SK-N-SH (cell line): Measurements from ENCODE around the gene MLST8. TPM values are rescaled to one million over a fixed set of nuclear protein-coding genes. Genes with fewer than 3 reads are reported as not detected.

ENCODE experiments used
- CTCF ChIA-PET: fragments of 300-600, 350-600 bp; formaldehyde crosslinking; extraction: SDS; loops from one replicate; lab custom pipeline; 2021; lab: Yijun Ruan, JAX
- POLR2A ChIA-PET: fragments of 350-600 bp; sonication (Branson Sonifier 250); formaldehyde crosslinking; extraction: SDS; loops from one replicate; lab custom pipeline; 2020; ENCODE audit warnings: antibody characterized with exemption, inconsistent platforms; lab: Yijun Ruan, JAX
- DNase-seq: peaks from one replicate; pipeline ENCODE4 v3.0.0; 2012
- H2AFZ ChIP-seq: fragments of 200-600 bp; sonication (generic); 2 replicates; pipeline ENCODE4 v1.8.1; 2016; ENCODE audit warnings: antibody characterized with exemption, mild to moderate bottlenecking, low read depth
- H3F3A ChIP-seq: fragments of 200-600 bp; sonication (generic); replicated peaks from 2 replicates; pipeline ENCODE3; 2016; ENCODE audit warnings: antibody characterized with exemption, mild to moderate bottlenecking; ENCODE audit not compliant: insufficient read depth
- H3K27ac ChIP-seq, 2 experiments: fragments of 200-500 bp in 1 of 2; fragments of 200-600 bp in 1 of 2; sonication (Bioruptor generic) in 1 of 2; sonication (generic), shearing (Covaris generic) in 1 of 2; 2 replicates each; pipeline versions ENCODE4 v1.5.1 to v1.6.1; 2014 to 2016; ENCODE audit warnings: low read depth in 2 of 2, inconsistent platforms in 1 of 2, low read length in 1 of 2, mild to moderate bottlenecking in 1 of 2, mixed read lengths in 1 of 2
- H3K27me3 ChIP-seq: fragments of 200-600 bp; sonication (generic), shearing (Covaris generic); 2 replicates; pipeline ENCODE4 v1.6.1; 2016; ENCODE audit warnings: mixed run types; ENCODE audit not compliant: insufficient read depth
- H3K36me3 ChIP-seq, 2 experiments: fragments of 200-500 bp in 1 of 2; fragments of 200-600 bp in 1 of 2; sonication (Bioruptor generic) in 1 of 2; sonication (generic) in 1 of 2; replicated peaks in 1 of 2; 2 replicates each; pipeline versions ENCODE3 to v1.5.1; 2014 to 2016; ENCODE audit warnings: low read length in 1 of 2, mild to moderate bottlenecking in 1 of 2; ENCODE audit not compliant: insufficient read depth in 2 of 2, control insufficient read depth in 1 of 2
- H3K4me1 ChIP-seq, 2 experiments: fragments of 200-500 bp in 1 of 2; fragments of 200-600 bp in 1 of 2; sonication (Bioruptor generic) in 1 of 2; sonication (generic), shearing (Covaris generic) in 1 of 2; 2 replicates each; pipeline versions ENCODE4 v1.5.1 to v1.6.1; 2014 to 2016; ENCODE audit warnings: low read depth in 1 of 2, low read length in 1 of 2, mixed run types in 1 of 2; ENCODE audit not compliant: insufficient read depth in 2 of 2, control insufficient read depth in 1 of 2
- H3K4me2 ChIP-seq: fragments of 200-600 bp; sonication (generic), shearing (Covaris generic); 2 replicates; pipeline ENCODE4 v1.6.1; 2017; ENCODE audit warnings: mixed run types
- H3K4me3 ChIP-seq, 2 experiments: fragments of 200-500 bp in 1 of 2; fragments of 200-600 bp in 1 of 2; sonication (Bioruptor generic) in 1 of 2; sonication (generic), shearing (Covaris generic) in 1 of 2; 2 replicates each; pipeline versions ENCODE4 v1.5.1 to v1.8.1; 2014 to 2016; ENCODE audit warnings: low read depth in 2 of 2, inconsistent platforms in 1 of 2, low read length in 1 of 2, mild to moderate bottlenecking in 1 of 2, mixed read lengths in 1 of 2, moderate library complexity in 1 of 2
- H3K79me2 ChIP-seq: fragments of 200-600 bp; sonication (generic); 2 replicates; pipeline ENCODE4 v1.8.1; 2017; ENCODE audit warnings: mild to moderate bottlenecking; ENCODE audit not compliant: insufficient read depth
- H3K9ac ChIP-seq: fragments of 200-600 bp; sonication (generic); 2 replicates; pipeline ENCODE4 v1.6.1; 2017; ENCODE audit warnings: mixed run types
- H3K9me2 ChIP-seq: fragments of 200-600 bp; sonication (generic); 2 replicates; pipeline ENCODE4 v1.6.1; 2017; ENCODE audit warnings: mixed run types
- H3K9me3 ChIP-seq: fragments of 200-600 bp; sonication (generic); 2 replicates; pipeline ENCODE4 v1.6.1; 2017; ENCODE audit warnings: mixed run types, mild to moderate bottlenecking, moderate library complexity
- H4K20me1 ChIP-seq: fragments of 200-600 bp; sonication (generic); 2 replicates; pipeline ENCODE4 v1.6.1; 2017; ENCODE audit warnings: mild to moderate bottlenecking, mixed run types; ENCODE audit not compliant: insufficient read depth
- CHD2 ChIP-seq: fragments of 150-350 bp; IDR thresholded peaks from 2 replicates; pipeline ENCODE4 v1.6.1; 2018; ENCODE audit warnings: low read length; ENCODE audit not compliant: partially characterized antibody
- ELF1 ChIP-seq: IDR thresholded peaks from 2 replicates; pipeline ENCODE4 v1.4.0; 2012
- FOSL2 ChIP-seq: IDR thresholded peaks from 2 replicates; pipeline ENCODE4 v1.4.0; 2012; ENCODE audit warnings: low read depth, mild to moderate bottlenecking, moderate library complexity, borderline replicate concordance
- GATA2 ChIP-seq: sonication (generic); formaldehyde crosslinking; IDR thresholded peaks from 2 replicates; pipeline ENCODE4 v1.5.0; 2020; ENCODE audit warnings: mild to moderate bottlenecking, missing genetic modification reagents
- MEF2A ChIP-seq: IDR thresholded peaks from 2 replicates; pipeline ENCODE4 v1.4.0; 2012; ENCODE audit warnings: low read depth, borderline replicate concordance
- NRF1 ChIP-seq: IDR thresholded peaks from 2 replicates; pipeline ENCODE4 v1.6.1; 2012; ENCODE audit warnings: low read depth, mild to moderate bottlenecking, low read length
- POLR2AphosphoS5 ChIP-seq: IDR thresholded peaks from 2 replicates; pipeline ENCODE4 v1.6.1; 2012; ENCODE audit warnings: low read depth, low read length
- RCOR1 ChIP-seq: fragments of 150-350 bp; IDR thresholded peaks from 2 replicates; pipeline ENCODE4 v1.6.1; 2017; ENCODE audit warnings: antibody characterized with exemption, low read length
- RFX5 ChIP-seq: IDR thresholded peaks from 2 replicates; pipeline ENCODE4 v1.6.1; 2012; ENCODE audit warnings: mild to moderate bottlenecking, improper control_type of control experiment, low read length
- TAF1 ChIP-seq: IDR thresholded peaks from 2 replicates; pipeline ENCODE4 v1.6.1; 2012; ENCODE audit warnings: low read depth, mild to moderate bottlenecking, low read length, moderate library complexity, borderline replicate concordance
- TCF12 ChIP-seq: IDR thresholded peaks from 2 replicates; pipeline ENCODE4 v1.4.0; 2012
- YY1 ChIP-seq: IDR thresholded peaks from 2 replicates; pipeline ENCODE4 v1.4.0; 2012; ENCODE audit warnings: low read depth, mild to moderate bottlenecking
- WGBS: methylation state at CpG from one replicate; pipeline ENCODE4 v1.1.6; 2017; ENCODE audit warnings: low lambda C conversion rate; 5-methylcytosine and 5-hydroxymethylcytosine counted together
- polyA plus RNA-seq, 3 experiments: library from polyadenylated mRNA; depleted of rRNA; stranded (reverse); fragments of >200 nt; gene quantifications; 2 replicates each; pipeline ENCODE4 v1.2.3, GENCODE V29; 2012
- TF ChIP-seq, protein P1 (sequence below): fragments of 200-600 bp; sonication (generic); IDR thresholded peaks from 2 replicates; pipeline ENCODE4 v1.6.1; 2017; ENCODE audit warnings: antibody characterized with exemption, mild to moderate bottlenecking, moderate library complexity
- TF ChIP-seq, protein P2 (sequence below): IDR thresholded peaks from 2 replicates; pipeline ENCODE4 v1.4.0; 2012; ENCODE audit warnings: low read depth, borderline replicate concordance
- TF ChIP-seq, protein P3 (sequence below): fragments of 150-350 bp; IDR thresholded peaks from 2 replicates; pipeline ENCODE4 v1.6.1; 2016; ENCODE audit warnings: mild to moderate bottlenecking, low read depth, low read length

Gene MLST8
- polyA plus RNA-seq, 1 of the 3 experiments (the other 2 are of a cell fraction) = 85.4 TPM

DNA sequence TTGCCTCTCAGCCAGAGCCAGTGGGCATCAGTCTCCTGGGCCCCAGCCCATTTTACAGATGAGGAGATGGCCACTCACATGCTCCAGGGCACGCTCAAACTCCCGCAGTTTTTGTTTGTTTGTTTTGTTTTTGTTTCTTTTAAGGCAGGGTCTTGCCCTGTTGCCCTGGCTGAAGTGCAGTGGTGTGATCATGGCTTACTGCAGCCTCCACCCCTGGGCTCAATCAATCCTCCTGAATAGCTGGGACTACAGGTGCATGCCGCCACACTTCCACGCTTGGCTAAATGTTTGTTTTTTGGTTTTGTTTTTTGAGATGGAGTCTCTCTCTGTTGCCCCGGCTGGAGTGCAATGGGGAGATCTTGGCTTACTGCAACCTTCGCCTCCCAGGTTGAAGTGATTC lies 21.7 kb downstream of the MLST8 start:
- Histone ChIP-seq H3K4me2 (no peak overlapping the region), H3K4me1 (peaks cover 0 to 4% of the 10 kb centered on the region in 2 experiments; a peak in 1 of 4 replicates), H3K9ac (no peak overlapping the region), H3K36me3 (peaks cover 0 to 35% of the 10 kb centered on the region in 2 experiments), H3K9me2 (no peaks in the 10 kb centered on the region), H2AFZ (no peak overlapping the region), H3K9me3 (no peaks in the 10 kb centered on the region), H3F3A (no peaks in the 10 kb centered on the region), H3K4me3 (no peak overlapping the region), H3K79me2 (peaks cover 51% of the 10 kb centered on the region)
- POLR2A ChIA-PET = interaction anchor here (0.6 to 1.1 kb wide), 2 partner anchors 44 to 72 kb away, joined by 3 read pairs; partner anchors contain the start of gene TRAF7
- no peak for DNase-seq
- WGBS = 94% methylated on average over 6 of the region's 6 CpGs
- TF ChIP-seq RFX5 (no peak), ELF1 (no peak), CHD2 (no peak), POLR2AphosphoS5 (no peak), TAF1 (no peak), YY1 (no peak), RCOR1 (no peak), GATA2 (CRISPR knock-in tag) (no peak), FOSL2 (no peak), MEF2A (no peak), TCF12 (no peak), NRF1 (no peak)
- TF ChIP-seq, protein P1, sequence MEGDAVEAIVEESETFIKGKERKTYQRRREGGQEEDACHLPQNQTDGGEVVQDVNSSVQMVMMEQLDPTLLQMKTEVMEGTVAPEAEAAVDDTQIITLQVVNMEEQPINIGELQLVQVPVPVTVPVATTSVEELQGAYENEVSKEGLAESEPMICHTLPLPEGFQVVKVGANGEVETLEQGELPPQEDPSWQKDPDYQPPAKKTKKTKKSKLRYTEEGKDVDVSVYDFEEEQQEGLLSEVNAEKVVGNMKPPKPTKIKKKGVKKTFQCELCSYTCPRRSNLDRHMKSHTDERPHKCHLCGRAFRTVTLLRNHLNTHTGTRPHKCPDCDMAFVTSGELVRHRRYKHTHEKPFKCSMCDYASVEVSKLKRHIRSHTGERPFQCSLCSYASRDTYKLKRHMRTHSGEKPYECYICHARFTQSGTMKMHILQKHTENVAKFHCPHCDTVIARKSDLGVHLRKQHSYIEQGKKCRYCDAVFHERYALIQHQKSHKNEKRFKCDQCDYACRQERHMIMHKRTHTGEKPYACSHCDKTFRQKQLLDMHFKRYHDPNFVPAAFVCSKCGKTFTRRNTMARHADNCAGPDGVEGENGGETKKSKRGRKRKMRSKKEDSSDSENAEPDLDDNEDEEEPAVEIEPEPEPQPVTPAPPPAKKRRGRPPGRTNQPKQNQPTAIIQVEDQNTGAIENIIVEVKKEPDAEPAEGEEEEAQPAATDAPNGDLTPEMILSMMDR = no peak
- TF ChIP-seq, protein P2, sequence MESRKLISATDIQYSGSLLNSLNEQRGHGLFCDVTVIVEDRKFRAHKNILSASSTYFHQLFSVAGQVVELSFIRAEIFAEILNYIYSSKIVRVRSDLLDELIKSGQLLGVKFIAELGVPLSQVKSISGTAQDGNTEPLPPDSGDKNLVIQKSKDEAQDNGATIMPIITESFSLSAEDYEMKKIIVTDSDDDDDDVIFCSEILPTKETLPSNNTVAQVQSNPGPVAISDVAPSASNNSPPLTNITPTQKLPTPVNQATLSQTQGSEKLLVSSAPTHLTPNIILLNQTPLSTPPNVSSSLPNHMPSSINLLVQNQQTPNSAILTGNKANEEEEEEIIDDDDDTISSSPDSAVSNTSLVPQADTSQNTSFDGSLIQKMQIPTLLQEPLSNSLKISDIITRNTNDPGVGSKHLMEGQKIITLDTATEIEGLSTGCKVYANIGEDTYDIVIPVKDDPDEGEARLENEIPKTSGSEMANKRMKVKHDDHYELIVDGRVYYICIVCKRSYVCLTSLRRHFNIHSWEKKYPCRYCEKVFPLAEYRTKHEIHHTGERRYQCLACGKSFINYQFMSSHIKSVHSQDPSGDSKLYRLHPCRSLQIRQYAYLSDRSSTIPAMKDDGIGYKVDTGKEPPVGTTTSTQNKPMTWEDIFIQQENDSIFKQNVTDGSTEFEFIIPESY = no peak
- TF ChIP-seq, protein P3, sequence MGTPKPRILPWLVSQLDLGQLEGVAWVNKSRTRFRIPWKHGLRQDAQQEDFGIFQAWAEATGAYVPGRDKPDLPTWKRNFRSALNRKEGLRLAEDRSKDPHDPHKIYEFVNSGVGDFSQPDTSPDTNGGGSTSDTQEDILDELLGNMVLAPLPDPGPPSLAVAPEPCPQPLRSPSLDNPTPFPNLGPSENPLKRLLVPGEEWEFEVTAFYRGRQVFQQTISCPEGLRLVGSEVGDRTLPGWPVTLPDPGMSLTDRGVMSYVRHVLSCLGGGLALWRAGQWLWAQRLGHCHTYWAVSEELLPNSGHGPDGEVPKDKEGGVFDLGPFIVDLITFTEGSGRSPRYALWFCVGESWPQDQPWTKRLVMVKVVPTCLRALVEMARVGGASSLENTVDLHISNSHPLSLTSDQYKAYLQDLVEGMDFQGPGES = no peak
- TF ChIP-seq, all 33 proteins: peak for 0
- H3K27me3 ChIP-seq = no peaks in the 10 kb centered on the region
- H4K20me1 ChIP-seq = peaks cover 30% of the 10 kb centered on the region
- H3K27ac ChIP-seq = no peak overlapping the region
- CTCF ChIA-PET = interaction anchor here (1.4 kb wide), 1 partner anchor 32 kb away, joined by 3 read pairs; no protein-coding TSS in a partner anchor
